Calu3 (cell line): ENCODE data around the gene TGFB1I1. TPM values are rescaled to one million over a fixed set of nuclear protein-coding genes. Genes with fewer than 3 reads are reported as not detected.
"Not testable (repeated sequence)": the region's sequence is repeated elsewhere in the genome, so short reads cannot be mapped to it uniquely, and the experiment has no call there.

Experiments
- BruUV-seq: library from RNA; stranded (reverse); fragments of 400-500 nt; replicated peaks from 2 replicates; lab custom pipeline; 2021; lab: Mats Ljungman, UMichigan
- CTCF ChIA-PET: fragments of 300-600 bp; sonication (Branson Sonifier 250); formaldehyde crosslinking; loops from one replicate; lab custom pipeline; 2022; ENCODE audit warnings: antibody characterized with exemption; lab: Charles Lee
- DNase-seq: peaks from one replicate; pipeline ENCODE4 v3.0.0; 2022
- H3K27ac Mint-ChIP-seq: one replicate; pipeline ENCODE4 v1.8.0; 2022; ENCODE audit warnings: mixed read lengths; ENCODE audit not compliant: unreplicated experiment
- H3K27me3 Mint-ChIP-seq: one replicate; pipeline ENCODE4 v1.8.0; 2022; ENCODE audit warnings: mixed read lengths; ENCODE audit not compliant: unreplicated experiment
- H3K36me3 Mint-ChIP-seq: one replicate; pipeline ENCODE4 v1.8.0; 2022; ENCODE audit warnings: mild to moderate bottlenecking, moderate library complexity, mixed read lengths; ENCODE audit not compliant: insufficient read depth, unreplicated experiment
- H3K4me1 Mint-ChIP-seq: one replicate; pipeline ENCODE4 v1.8.0; 2022; ENCODE audit warnings: mild to moderate bottlenecking, low read depth, mixed read lengths; ENCODE audit not compliant: unreplicated experiment
- H3K4me3 Mint-ChIP-seq: one replicate; pipeline ENCODE4 v1.8.0; 2022; ENCODE audit warnings: mild to moderate bottlenecking, low read depth, moderate library complexity, mixed read lengths; ENCODE audit not compliant: unreplicated experiment
- H3K9me3 Mint-ChIP-seq: one replicate; pipeline ENCODE4 v1.8.0; 2022; ENCODE audit warnings: low read depth, mixed read lengths; ENCODE audit not compliant: unreplicated experiment
- intact Hi-C: fragments of 100-400 bp; cut with micrococcal nuclease; formaldehyde crosslinking; loops from one replicate; pipeline ENCODE4 v1.10.0; 2022; ENCODE audit not compliant: unreplicated experiment
- total RNA-seq: library from RNA; stranded (reverse); gene quantifications from 2 replicates; pipeline ENCODE4 v1.2.3, GENCODE V29; 2022
- TF ChIP-seq, protein P1 (sequence below): fragments of 200-600 bp; IDR thresholded peaks from one replicate; pipeline ENCODE4 v1.8.0; 2022; ENCODE audit warnings: antibody characterized with exemption; ENCODE audit not compliant: unreplicated experiment

TGFB1I1 gene
- total RNA-seq, 1 experiment from 2014 or later = 18.7 TPM

DNA sequence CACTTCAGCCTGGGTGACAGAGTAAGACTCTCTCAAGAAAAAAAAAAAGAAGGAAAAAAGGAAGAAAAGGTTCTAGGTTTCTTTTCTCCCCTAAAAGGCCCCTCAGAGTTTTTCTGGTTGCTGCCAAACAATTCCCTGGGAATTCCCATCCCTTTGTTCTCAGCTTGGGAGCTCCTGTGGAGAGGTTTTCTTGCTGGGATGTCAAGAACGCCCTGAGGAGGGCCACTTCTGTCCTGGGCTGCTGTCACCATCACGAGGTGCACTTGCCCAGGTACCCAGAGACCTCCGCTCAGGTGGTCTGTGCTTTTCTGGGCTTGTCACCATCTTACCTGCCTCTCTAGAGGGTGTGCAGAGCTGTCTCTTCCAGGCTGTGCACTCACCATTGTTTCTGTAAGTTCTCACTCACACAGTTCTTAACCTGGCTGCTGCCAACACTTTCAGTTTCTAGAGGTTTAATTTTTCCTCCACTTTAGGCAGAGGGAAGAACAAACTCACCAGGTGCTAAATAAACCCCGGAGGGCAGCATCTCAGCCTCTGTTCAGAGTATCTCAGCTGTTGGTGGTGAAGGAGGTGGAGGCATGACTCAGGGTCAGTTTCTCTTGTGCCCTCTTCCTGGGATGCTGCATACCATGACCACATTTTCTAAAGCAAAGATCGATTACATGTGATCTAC is 41.4 kb upstream of the TGFB1I1 start:
- H3K27me3 Mint-ChIP-seq = peaks cover 39% of the 10 kb centered on the region
- no TSS peak for BruUV-seq
- H3K4me3 Mint-ChIP-seq = no peak overlapping the region

DNA sequence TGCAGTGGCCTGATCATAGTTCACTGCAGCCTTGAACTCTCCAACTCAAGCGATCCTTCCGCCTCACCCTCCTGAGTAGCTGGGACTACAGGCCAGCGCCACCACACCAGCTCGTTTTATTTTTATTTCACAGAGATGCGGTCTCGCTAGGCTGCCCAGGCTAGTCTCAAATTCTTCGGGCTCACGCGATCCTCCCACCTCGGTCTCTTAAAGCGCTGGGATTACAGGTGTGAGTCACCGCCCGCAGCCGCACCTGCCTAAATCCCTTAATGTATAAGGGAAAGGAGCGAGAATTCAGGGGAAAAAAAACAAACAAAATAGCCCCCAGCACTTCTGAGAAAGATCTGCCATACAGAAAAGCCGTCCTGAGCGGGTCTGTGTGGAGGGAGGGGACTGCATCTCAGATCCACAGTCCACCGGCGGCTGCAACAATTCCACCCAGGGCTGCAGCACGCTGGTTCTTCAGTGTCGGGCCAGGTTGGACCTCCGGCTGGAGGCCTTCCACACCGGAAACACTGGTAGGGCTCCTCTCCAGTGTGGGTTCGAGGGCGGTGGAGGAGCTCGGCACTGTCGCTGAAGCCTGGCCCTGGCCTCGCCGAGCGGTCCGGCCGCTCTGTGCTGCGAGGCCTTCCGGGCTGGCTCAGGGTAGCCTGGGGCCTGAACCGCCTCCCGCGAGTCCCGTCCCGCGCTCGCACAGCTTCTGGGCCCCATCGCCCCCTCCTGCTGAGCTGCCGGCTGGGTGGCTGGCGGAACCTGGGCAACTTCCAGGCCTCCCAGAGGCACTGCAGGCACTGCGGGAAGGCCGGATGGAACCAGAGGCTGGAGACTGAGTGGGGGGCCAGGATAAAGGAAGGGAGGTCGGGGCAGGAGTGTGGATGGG is 36.4 kb upstream of the TGFB1I1 start:
- intact Hi-C loops = no loop called here
- TF ChIP-seq, protein P1, sequence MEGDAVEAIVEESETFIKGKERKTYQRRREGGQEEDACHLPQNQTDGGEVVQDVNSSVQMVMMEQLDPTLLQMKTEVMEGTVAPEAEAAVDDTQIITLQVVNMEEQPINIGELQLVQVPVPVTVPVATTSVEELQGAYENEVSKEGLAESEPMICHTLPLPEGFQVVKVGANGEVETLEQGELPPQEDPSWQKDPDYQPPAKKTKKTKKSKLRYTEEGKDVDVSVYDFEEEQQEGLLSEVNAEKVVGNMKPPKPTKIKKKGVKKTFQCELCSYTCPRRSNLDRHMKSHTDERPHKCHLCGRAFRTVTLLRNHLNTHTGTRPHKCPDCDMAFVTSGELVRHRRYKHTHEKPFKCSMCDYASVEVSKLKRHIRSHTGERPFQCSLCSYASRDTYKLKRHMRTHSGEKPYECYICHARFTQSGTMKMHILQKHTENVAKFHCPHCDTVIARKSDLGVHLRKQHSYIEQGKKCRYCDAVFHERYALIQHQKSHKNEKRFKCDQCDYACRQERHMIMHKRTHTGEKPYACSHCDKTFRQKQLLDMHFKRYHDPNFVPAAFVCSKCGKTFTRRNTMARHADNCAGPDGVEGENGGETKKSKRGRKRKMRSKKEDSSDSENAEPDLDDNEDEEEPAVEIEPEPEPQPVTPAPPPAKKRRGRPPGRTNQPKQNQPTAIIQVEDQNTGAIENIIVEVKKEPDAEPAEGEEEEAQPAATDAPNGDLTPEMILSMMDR = no peak
- BruUV-seq = no TSS peak
- peaks cover 5% of the 10 kb centered on the region for H3K27me3 Mint-ChIP-seq
- no peaks in the 10 kb centered on the region for H3K36me3 Mint-ChIP-seq
- CTCF ChIA-PET = interaction anchor here (0.7 to 0.9 kb wide), 2 partner anchors 10 to 427 kb away, joined by 3 read pairs; no protein-coding TSS in a partner anchor
- DNase-seq = no peak
- H3K4me1 Mint-ChIP-seq = peaks cover 7% of the 10 kb centered on the region
- no peaks in the 10 kb centered on the region for H3K9me3 Mint-ChIP-seq
- no peak overlapping the region for H3K4me3 Mint-ChIP-seq
- H3K27ac Mint-ChIP-seq = no peak overlapping the region

More for the DNA sequence above, 41.4 kb upstream of the TGFB1I1 start:
- CTCF ChIA-PET = interaction anchor here (0.5 kb wide), 1 partner anchor 48 kb away, joined by 5 read pairs; no protein-coding TSS in a partner anchor
- DNase-seq = no peak
- Mint-ChIP-seq H3K4me1 (no peaks in the 10 kb centered on the region), H3K36me3 (peaks cover 5% of the 10 kb centered on the region), H3K27ac (no peak overlapping the region), H3K9me3 (no peaks in the 10 kb centered on the region)
- intact Hi-C loops = no loop called here
- TF ChIP-seq, protein P1 = no peak

DNA sequence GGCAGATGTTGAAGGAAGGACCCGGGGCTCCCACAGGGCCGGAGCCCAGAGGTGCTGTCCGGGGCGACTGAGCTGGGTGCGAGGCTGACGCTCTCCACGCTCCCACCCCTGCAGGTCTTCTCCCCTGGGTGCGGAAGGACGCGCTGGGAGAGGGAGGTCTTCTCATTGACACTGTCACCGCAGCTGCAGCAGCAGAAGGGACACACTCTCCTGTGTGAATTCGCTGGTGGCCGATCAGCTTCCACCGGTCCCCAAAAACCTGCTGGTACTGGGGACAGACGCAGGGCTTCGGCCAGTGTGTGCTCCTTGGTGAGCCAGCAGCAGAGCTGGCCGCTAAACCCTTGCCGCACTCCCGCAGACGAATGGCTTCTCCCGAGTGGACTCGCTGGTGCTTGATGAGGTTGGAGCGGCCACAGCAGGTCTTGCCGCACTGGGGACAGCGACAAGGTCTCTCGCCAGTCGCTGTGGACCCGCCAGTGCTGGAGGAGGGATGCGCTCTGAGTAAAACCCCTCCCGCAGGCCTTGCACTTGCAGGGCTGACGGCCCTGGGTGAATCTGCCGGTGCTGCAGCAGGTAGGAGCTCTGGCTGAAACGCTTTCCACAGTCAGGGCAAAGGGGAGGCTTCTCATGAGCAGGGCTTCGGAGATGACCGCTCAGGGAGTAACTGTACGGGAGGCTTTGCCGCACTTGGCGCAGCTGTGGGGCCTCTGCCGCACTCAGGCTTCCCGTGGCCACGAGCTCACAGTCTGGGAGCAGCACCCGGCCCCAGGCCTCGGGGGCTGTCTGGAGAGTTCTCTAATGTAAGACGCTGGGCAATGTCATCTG is 35.5 kb upstream of the TGFB1I1 start:
- no TSS peak for BruUV-seq
- no peak overlapping the region for H3K27ac Mint-ChIP-seq
- H3K9me3 Mint-ChIP-seq = no peaks in the 10 kb centered on the region
- TF ChIP-seq, protein P1 = no peak
- DNase-seq = no peak
- no peak overlapping the region for H3K4me3 Mint-ChIP-seq
- CTCF ChIA-PET = interaction anchor here (0.6 to 0.7 kb wide), 2 partner anchors 51 to 428 kb away, joined by 3 read pairs; no protein-coding TSS in a partner anchor
- intact Hi-C loops = no loop called here
- H3K27me3 Mint-ChIP-seq = peaks cover 8% of the 10 kb centered on the region
- peaks cover 7% of the 10 kb centered on the region for H3K4me1 Mint-ChIP-seq
- no peaks in the 10 kb centered on the region for H3K36me3 Mint-ChIP-seq

DNA sequence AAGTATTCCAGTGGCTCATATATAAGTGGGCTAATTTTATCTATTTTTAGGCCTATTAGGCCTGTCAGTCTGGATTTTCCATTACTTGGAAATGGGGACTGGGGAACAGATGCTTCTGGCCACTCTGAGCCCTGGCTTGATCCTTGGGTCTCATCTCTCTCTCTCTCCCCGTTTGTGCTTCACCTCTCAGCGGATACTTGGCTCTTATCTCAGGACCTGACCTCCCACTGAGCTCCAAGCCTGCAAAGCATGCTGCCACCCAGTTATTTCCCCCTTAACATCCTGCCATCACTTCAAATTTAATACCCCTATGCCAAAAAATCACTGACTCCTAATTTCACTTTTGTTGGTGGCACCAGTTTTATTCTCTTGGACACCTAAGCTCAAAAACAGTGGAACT is 33.5 kb upstream of the TGFB1I1 start:
- peaks cover 8% of the 10 kb centered on the region for H3K27me3 Mint-ChIP-seq
- no peak for DNase-seq
- TF ChIP-seq, protein P1 = no peak
- peaks cover 17% of the 10 kb centered on the region for H3K36me3 Mint-ChIP-seq
- H3K4me3 Mint-ChIP-seq = no peak overlapping the region
- H3K27ac Mint-ChIP-seq = no peak overlapping the region
- no TSS peak for BruUV-seq
- CTCF ChIA-PET = no interaction called here
- intact Hi-C loops = no loop called here
- H3K9me3 Mint-ChIP-seq = no peaks in the 10 kb centered on the region
- H3K4me1 Mint-ChIP-seq = peaks cover 7% of the 10 kb centered on the region

DNA sequence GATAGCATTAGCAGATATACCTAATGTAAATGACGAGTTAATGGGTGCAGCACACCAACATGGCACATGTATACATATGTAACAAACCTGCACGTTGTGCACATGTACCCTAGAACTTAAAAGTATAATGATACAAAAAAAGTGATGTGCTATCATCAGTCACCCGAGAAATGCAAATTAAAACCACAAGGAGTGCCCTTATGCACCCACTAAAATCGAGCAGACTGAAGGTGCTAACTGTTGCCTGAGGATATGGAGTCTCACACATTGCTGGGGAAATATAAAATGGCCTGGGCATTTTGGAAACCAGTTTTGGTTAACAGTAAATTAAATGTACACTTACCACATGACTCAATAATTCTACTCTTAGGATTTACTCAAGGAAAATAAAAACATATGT is 32.9 kb upstream of the TGFB1I1 start:
- H3K9me3 Mint-ChIP-seq, intact Hi-C loops, H3K27me3 Mint-ChIP-seq, DNase-seq, H3K4me3 Mint-ChIP-seq, CTCF ChIA-PET, H3K27ac Mint-ChIP-seq, H3K4me1 Mint-ChIP-seq, BruUV-seq: not testable (repeated sequence)
- peaks cover 17% of the 10 kb centered on the region for H3K36me3 Mint-ChIP-seq
